Effector memory CD4-positive, alpha-beta T cell (primary cell): ENCODE measurements around the gene HECTD4.

ENCODE experiments used
- DNase-seq, 3 donors: peaks; one replicate each; pipeline ENCODE4 v3.0.0-alpha.2; 2020
- H3K27ac ChIP-seq: 2 replicates; pipeline ENCODE4 v1.7.0; 2013; ENCODE audit warnings: mild to moderate bottlenecking, low read length, moderate library complexity; ENCODE audit not compliant: insufficient read depth, poor library complexity, severe bottlenecking
- H3K27me3 ChIP-seq: replicated peaks from 2 replicates; pipeline ENCODE4 v1.7.0; 2013; ENCODE audit warnings: mild to moderate bottlenecking, low read length; ENCODE audit not compliant: insufficient read depth, control insufficient read depth, poor library complexity, severe bottlenecking
- H3K36me3 ChIP-seq: 2 replicates; pipeline ENCODE4 v1.7.0; 2013; ENCODE audit warnings: mild to moderate bottlenecking, low read length, moderate library complexity; ENCODE audit not compliant: control insufficient read depth, insufficient read depth
- H3K4me1 ChIP-seq: 2 replicates; pipeline ENCODE4 v1.7.0; 2013; ENCODE audit warnings: low read length, mild to moderate bottlenecking; ENCODE audit not compliant: control insufficient read depth, insufficient read depth, poor library complexity, severe bottlenecking
- H3K4me3 ChIP-seq: 2 replicates; pipeline ENCODE4 v1.7.0; 2013; ENCODE audit warnings: low read length, low read depth, mild to moderate bottlenecking; ENCODE audit not compliant: insufficient read depth, poor library complexity, severe bottlenecking
- H3K9me3 ChIP-seq: 2 replicates; pipeline ENCODE4 v1.7.0; 2013; ENCODE audit warnings: mild to moderate bottlenecking, low read length, moderate library complexity; ENCODE audit not compliant: control insufficient read depth

The HECTD4 gene

DNA sequence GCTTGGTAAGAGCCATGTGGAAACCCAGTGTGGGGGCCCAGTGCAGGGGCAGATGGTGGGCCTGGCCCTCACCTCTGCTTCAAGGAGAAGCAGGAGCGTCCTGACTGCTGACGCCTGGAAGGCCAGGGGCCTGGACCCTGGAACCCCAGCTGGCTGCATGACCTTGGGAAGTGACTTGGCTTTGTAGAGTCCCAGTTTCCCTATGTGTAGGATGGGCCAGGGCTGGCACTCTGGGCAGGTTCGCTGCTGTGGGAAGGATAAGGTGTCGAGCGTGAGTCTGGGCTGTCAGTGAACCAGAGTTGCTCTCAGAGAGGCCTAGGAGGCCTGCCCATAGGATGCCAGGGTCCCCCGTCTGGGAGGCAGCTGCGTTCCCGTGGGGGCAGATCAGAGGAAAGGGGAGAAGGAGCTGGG, 213.7 kb downstream of the HECTD4 start:
- H3K36me3 ChIP-seq: peaks cover 4% of the 10 kb centered on the region
- H3K4me1 ChIP-seq: no peaks in the 10 kb centered on the region
- H3K27me3 ChIP-seq: no peaks in the 10 kb centered on the region
- DNase-seq: no peak
- no peak overlapping the region for H3K4me3 ChIP-seq
- no peaks in the 10 kb centered on the region for H3K9me3 ChIP-seq
- H3K27ac ChIP-seq: no peak overlapping the region

DNA sequence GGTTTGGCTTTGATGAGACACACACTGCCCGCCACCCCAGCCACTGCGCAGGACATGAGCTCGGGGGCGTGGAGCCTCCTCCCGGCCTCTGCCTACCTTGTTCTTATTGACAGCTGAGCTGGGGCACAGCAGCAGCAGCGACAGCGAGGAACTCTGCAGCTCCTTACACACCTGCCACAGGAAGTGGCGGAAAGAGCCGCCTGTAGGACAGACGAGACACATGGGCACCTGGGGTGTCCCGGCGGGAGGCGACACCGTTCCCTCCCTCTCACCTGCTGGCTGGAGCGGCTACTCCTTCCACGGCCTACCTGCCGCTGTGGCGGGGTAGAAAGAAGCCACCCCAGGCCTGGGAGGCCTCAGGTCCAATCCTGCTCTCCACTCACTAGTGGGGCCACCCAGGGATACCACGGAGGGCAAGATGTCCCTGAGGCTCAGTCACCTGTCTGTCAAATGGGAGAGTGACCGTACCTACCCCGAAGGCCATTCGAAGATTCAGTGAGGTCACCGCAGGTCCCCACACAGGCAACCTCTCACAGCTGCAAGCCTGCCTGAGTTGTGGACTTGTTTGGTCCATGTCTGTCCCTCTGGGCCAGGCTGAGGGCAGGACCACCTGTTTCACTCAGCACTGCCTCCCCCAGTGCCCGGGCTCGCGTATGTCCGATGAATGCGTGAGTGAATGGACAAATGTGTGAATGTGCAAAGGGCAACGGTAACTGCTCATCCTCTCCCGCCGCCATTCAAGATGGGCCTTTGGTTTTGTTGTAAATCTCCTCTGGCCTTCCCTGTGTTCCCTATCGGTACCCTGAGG, 214.3 kb downstream of the HECTD4 start:
- Histone ChIP-seq H3K27me3 (no peaks in the 10 kb centered on the region), H3K4me3 (no peak overlapping the region), H3K27ac (no peak overlapping the region), H3K36me3 (peaks cover 4% of the 10 kb centered on the region), H3K9me3 (no peaks in the 10 kb centered on the region), H3K4me1 (no peaks in the 10 kb centered on the region)
- no peak for DNase-seq

DNA sequence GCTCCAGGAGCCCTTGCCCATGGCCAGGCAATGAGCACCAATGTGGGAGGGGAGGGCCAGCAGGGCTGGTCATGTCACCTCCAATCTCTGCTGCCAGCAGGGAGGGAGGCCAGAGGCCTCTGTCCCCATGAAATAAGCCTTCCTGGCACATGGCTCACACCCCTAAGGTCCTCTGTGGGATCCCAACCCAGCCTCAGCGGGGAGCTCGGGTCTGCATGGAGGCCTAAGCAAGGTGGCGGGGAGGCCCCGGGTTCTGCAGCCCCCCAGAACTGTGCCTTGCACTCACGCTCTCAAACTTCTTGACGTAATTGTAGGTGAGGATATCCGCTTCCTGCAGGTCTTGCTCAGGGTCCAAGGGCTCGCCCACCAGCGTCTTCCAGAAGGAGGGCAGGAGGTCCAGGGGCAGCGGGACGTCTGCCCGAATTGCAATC, 215.2 kb downstream of the HECTD4 start:
- H3K36me3 ChIP-seq: no peaks in the 10 kb centered on the region
- H3K4me3 ChIP-seq: no peak overlapping the region
- no peak overlapping the region for H3K27ac ChIP-seq
- no peaks in the 10 kb centered on the region for H3K9me3 ChIP-seq
- no peak for DNase-seq
- H3K4me1 ChIP-seq: no peaks in the 10 kb centered on the region
- no peaks in the 10 kb centered on the region for H3K27me3 ChIP-seq

DNA sequence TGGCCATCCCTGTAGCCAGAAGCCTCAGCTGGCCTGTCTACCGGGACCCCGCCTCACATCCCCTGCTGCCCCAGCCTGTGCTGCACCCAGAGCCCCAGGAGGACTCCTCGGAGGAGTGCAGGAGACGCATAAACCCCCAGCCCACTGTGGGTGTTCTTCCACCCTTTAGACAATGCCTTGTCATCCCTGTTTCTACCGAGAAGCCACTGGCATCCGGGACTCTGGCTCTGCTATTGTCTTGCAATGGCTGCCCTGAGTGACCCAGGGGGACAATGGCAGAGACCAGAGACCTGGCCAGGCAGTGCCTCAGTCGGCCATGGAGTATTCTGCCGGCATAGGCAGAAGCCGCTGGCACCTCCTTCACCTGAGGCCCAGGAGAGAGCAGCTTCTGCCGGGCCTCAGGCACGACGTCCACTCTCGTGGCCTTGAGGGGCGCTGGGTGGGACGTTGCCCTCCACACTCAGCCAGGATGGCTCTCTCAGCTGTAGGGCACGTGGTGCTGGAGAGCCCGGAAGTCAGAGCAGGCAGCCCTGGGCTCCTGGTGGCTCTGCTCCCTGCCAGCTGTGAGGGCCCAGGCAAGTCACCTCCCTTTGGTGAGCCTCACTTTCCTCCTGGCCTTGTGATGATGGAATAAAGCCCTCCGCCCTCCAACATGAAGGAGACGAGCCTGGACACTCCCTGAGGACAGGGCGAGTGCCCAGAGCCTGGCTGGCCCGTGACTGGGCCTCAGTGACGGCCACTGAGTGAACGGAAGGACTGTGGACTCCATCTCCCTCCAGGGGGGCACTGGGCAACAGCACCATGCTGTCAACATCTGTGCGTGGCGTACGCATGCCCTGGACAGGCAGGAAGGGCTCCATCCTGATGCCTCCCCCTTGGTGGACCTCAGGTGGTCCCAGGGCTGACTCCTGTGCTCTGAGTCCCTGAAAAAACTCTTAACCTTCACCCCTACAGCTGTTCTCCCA, 215.9 kb downstream of the HECTD4 start:
- no peak for DNase-seq
- H3K4me1 ChIP-seq: no peaks in the 10 kb centered on the region
- no peak overlapping the region for H3K27ac ChIP-seq
- no peaks in the 10 kb centered on the region for H3K9me3 ChIP-seq
- no peaks in the 10 kb centered on the region for H3K36me3 ChIP-seq
- no peak overlapping the region for H3K4me3 ChIP-seq
- H3K27me3 ChIP-seq: no peaks in the 10 kb centered on the region

DNA sequence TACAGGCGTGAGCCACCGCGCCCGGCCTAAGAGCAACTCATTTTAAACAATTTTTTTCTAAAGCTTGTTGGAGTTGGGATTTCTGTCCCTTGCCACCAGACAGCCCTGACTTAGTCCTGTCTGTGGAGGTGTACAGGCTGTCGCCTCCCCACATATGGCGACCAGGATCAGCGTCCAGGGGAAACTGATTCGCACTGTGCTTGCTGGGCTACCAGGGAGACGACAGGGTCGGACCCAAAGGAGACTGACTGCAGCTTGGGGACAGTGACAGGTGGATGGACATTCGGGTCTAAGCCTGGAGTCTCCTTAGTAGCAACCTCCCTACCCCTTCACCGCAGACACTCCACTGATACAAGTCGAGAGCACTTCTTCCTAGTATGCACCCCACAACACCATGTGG, 216.6 kb downstream of the HECTD4 start:
- H3K4me3 ChIP-seq: no peak overlapping the region
- H3K27me3 ChIP-seq: no peaks in the 10 kb centered on the region
- H3K9me3 ChIP-seq: no peaks in the 10 kb centered on the region
- DNase-seq: no peak
- H3K36me3 ChIP-seq: peaks cover 4% of the 10 kb centered on the region
- H3K4me1 ChIP-seq: no peaks in the 10 kb centered on the region
- H3K27ac ChIP-seq: no peak overlapping the region

DNA sequence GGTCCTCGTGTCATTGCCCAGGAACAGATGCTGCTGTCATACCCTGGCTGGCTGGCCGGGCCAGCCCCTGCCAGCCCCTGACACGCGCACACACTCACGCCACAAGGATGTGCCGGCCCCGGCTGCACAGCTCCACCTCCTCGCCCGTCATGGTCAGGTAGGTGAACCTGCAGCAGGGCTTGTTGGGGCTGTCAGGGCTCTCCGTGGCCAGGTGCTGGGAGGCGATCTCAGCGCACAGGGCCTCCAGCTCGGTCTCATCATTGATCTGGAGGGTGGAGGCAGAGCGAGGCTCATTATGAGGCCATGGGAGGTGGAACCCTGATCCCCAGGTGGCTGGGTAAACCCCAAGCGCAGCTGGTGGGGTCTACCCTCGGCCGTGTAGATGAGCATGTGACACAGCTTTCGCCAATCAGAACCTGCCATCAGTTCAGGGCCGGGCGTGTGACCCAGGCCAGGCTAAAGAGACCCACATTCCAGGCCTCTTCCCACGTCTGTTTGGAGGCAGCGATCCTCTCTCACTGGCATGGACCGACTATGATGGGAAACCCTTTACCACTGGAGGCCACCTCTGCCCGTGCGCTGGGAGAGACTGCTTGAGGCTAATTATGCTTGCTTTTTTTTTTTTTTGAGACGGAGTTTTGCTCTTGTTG, 218.1 kb downstream of the HECTD4 start:
- H3K36me3 ChIP-seq: peaks cover 14% of the 10 kb centered on the region
- DNase-seq: no peak
- H3K4me1 ChIP-seq: no peaks in the 10 kb centered on the region
- H3K4me3 ChIP-seq: no peak overlapping the region
- no peaks in the 10 kb centered on the region for H3K9me3 ChIP-seq
- H3K27ac ChIP-seq: no peak overlapping the region
- H3K27me3 ChIP-seq: no peaks in the 10 kb centered on the region

DNA sequence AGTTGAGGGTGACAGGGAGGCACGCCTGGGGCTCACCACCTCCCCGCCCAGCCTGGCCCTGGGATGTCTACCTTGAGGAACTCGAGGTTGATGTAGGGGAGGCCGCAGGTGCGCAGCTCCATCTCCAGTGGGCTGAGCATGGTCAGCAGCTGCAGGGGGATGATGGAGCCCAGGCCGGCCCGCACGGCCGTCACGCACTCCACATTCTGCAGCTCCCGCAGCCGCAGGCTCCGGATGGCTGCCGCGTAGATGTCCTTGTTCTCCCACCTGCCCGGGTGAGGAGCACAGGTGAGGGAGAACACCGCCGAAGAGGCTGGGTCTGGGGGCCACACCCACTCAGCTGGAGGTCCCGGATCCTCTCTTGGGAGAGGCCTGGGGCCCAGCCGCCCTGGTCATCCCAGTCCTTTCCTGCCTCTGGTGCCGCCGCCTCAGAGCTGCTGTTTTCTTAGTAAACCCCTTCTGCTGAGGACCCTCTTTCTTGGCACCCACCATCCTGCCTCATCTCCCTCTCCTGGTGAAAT, 218.7 kb downstream of the HECTD4 start:
- H3K36me3 ChIP-seq: peaks cover 14% of the 10 kb centered on the region

DNA sequence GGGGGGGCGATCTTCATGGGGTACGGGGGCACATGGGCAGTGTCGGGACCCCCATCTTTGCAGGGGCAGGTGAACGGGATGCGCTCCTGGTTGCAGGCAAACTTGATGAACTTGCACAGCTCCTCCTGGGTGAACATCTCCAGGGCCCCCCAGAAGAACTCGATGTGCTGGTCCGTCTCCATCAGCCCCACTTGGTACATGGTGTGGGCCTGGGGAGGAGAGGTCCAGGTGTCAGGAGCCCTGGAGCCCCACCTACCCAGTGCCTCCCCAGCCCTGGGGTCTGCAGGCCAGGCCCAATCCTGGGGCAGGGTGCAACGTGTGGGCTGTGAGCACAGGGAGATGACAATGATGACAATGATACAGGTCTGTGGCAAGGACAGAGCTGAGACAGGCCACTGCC, 219.2 kb downstream of the HECTD4 start:
- DNase-seq: no peak
- Histone ChIP-seq H3K4me3 (no peak overlapping the region), H3K4me1 (peaks cover 7% of the 10 kb centered on the region), H3K27me3 (no peaks in the 10 kb centered on the region), H3K9me3 (no peaks in the 10 kb centered on the region), H3K36me3 (peaks cover 14% of the 10 kb centered on the region), H3K27ac (no peak overlapping the region)

More for the DNA sequence above, 218.7 kb downstream of the HECTD4 start:
- H3K27ac ChIP-seq: no peak overlapping the region
- no peak for DNase-seq
- H3K9me3 ChIP-seq: no peaks in the 10 kb centered on the region
- H3K4me1 ChIP-seq: peaks cover 3% of the 10 kb centered on the region
- H3K27me3 ChIP-seq: no peaks in the 10 kb centered on the region
- H3K4me3 ChIP-seq: no peak overlapping the region

DNA sequence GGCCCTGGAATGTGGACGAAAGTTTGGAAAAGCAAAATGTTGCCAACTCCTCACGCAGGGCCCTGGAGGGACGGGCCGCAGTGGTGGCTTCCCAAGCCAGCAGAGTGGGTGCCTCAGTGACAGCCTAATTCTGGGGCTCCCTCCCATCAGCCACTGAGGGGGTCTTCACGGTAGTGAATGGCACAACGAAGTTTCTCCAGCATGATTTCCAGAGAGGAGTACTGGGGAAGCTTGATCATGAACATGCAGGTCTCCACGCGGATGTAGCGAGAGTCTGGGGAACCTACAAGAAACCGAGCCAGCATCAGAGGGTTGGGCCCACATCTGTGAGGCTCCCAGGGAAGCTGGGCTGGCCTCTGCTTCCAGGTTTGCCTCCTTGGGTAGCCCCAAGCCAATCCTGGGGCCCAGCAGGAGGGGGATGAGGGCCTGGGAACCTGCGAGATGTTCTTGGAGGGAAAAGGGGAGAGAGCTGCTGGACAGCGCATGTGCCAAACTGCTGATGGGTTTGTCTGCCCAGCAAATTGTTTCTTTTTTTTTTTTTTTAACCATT, 219.9 kb downstream of the HECTD4 start:
- H3K9me3 ChIP-seq: no peaks in the 10 kb centered on the region
- peaks cover 14% of the 10 kb centered on the region for H3K36me3 ChIP-seq
- H3K4me1 ChIP-seq: peaks cover 7% of the 10 kb centered on the region
- DNase-seq: no peak
- no peak overlapping the region for H3K4me3 ChIP-seq
- no peaks in the 10 kb centered on the region for H3K27me3 ChIP-seq
- no peak overlapping the region for H3K27ac ChIP-seq
